ENCODE data around the gene FSD1. TPM values are rescaled to one million over a fixed set of nuclear protein-coding genes. Genes with fewer than 3 reads are reported as not detected.
A peak's percentile ranks its signal among the peaks of the same experiment; 100 is the strongest.

The FSD1 gene
- total and polyA plus RNA-seq, 9 of the 15 experiments (the other 6 are each of a cell fraction or from before 2014, with no cell fraction given), result 0.11 to 1.9 (median 0.94) TPM; not detected in 1

DNA sequence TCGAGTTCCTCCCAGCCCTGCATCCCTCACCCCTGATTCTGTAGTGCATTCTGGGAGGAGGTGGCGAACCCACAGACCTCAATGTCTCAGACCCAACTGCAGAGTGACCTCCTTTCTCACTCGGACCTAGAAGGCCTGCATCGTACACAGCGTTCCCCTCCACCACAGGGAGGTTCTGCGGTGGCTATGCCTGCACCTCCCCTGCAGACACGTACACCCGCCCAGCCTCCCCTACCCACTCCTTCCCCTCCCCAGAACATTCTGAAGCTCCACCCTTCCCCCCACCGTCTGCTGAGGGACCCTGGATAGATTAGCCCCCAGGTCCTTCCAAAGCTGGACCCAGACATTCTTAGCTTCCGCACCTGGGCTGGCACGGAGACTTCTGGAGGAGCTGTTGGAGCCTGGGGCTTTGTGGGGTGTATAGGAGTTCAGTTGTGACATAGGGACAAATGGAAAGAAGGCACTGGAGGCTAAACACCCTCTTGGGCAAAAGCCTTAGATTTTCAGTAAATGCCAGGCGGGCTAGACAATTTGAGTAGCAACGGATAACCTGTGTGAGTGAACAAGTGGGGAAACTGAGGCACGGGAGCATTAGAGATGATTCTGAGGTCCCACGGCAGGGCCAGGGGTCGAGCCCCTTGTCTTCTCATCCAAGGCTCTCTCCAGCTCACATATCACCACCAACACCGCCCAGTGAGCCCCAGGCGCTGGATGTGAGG is 420 bp upstream of the FSD1 start:
- BruUV-seq (replicated peaks), result no TSS peak
- Histone ChIP-seq H4K20me1 (replicated peaks; ENCODE audit: control insufficient read depth, insufficient read depth, low read length) (no peaks in the 10 kb centered on the region), H3K4me2 (ENCODE audit: insufficient read depth, low read length) (peak overlapping the region; percentile 63), H3K27ac (ENCODE audit: extremely low read depth, low read depth, low read length) (no peak overlapping the region), H3K27me3 (ENCODE audit: control insufficient read depth in 2 of 2, insufficient read depth in 2 of 2, low read length in 2 of 2) (peaks cover 0 to 5% of the 10 kb centered on the region in 2 experiments; a peak in 1 of 5 replicates), H3K9me1 (ENCODE audit: control insufficient read depth, insufficient read depth, low read length) (no peaks in the 10 kb centered on the region), H3K79me2 (ENCODE audit: control insufficient read depth, insufficient read depth, low read length) (no peaks in the 10 kb centered on the region), H3K4me1 (replicated peaks in 1 of 2; ENCODE audit: control insufficient read depth in 2 of 2, insufficient read depth in 2 of 2, low read length in 2 of 2) (peaks cover 7 to 22% of the 10 kb centered on the region in 2 experiments; a peak in 4 of 5 replicates), H2AFZ (ENCODE audit: low read depth, low read length) (peak overlapping the region; percentile 71; the same call in 1 of the 2 replicates), H3K9me3 (replicated peaks; ENCODE audit: control insufficient read depth, insufficient read depth, low read depth, low read length) (no peaks in the 10 kb centered on the region), H3K9ac (ENCODE audit: insufficient read depth in 1 of 2, low read depth in 2 of 2, low read length in 2 of 2) (peak overlapping the region in 1 of 2 experiments; percentile 24; a peak in 1 of 4 replicates), H3K4me3 (peak overlapping the region; percentile 16; the same call in 1 of the 2 replicates), H3K36me3 (ENCODE audit: control insufficient read depth, insufficient read depth, low read length) (no peaks in the 10 kb centered on the region)
- 27% methylated on average over 12 of the region's 18 CpGs for WGBS (ENCODE audit: insufficient coverage, low coverage, missing lambda C conversion rate)
- DNase-seq (ENCODE audit: extremely low read depth in 1 of 4, low spot score in 3 of 4), result no peak
- CTCF ChIA-PET (ENCODE audit: low intra/inter-chr PET ratio), result no interaction called here
- intact Hi-C loops (cut with micrococcal nuclease), result no loop called here
- peak; percentile 77 for FAIRE-seq
- POLR2A ChIA-PET, result interaction anchor here (0.5 to 1.1 kb wide), 3 partner anchors 9 to 121 kb away, joined by 3 read pairs; no protein-coding TSS in a partner anchor
- TF ChIP-seq BCOR (IDR thresholded peaks at IDR 0.05), result peak; percentile 78
- no peak for TF ChIP-seq SIRT6 (IDR thresholded peaks at IDR 0.05; ENCODE audit: low read depth, low read length)
- ATAC-seq, result no peak
- in situ Hi-C loops (cut with MboI), result no loop called here

DNA sequence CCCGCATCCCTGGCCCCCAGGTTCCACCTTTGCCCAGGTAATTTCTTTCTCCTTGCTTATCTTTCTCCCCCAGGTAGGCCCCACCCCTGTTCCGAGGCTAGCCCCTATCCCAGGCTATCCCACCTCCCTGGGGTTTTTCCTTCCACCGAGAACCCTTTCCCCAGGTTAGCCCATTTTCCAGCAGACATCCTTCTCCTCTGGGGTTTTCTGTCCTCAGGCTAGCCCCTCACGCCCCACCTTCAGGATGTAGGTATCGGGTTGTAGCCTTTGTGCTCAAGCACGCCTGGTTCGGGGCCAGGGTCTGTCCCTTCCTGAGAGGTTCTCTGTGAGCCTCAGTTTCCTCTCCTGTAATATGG is 837 bp downstream of the FSD1 start:
- FAIRE-seq, result no peak
- Histone ChIP-seq H3K9ac (ENCODE audit: insufficient read depth in 1 of 2, low read depth in 2 of 2, low read length in 2 of 2) (no peak overlapping the region), H3K9me3 (replicated peaks; ENCODE audit: control insufficient read depth, insufficient read depth, low read depth, low read length) (no peaks in the 10 kb centered on the region), H4K20me1 (replicated peaks; ENCODE audit: control insufficient read depth, insufficient read depth, low read length) (no peaks in the 10 kb centered on the region), H3K27ac (ENCODE audit: extremely low read depth, low read depth, low read length) (no peak overlapping the region), H3K27me3 (ENCODE audit: control insufficient read depth in 2 of 2, insufficient read depth in 2 of 2, low read length in 2 of 2) (peaks cover 0 to 5% of the 10 kb centered on the region in 2 experiments; a peak in 1 of 5 replicates), H3K9me1 (ENCODE audit: control insufficient read depth, insufficient read depth, low read length) (no peaks in the 10 kb centered on the region), H3K79me2 (ENCODE audit: control insufficient read depth, insufficient read depth, low read length) (no peaks in the 10 kb centered on the region), H2AFZ (ENCODE audit: low read depth, low read length) (no peak overlapping the region), H3K4me3 (no peak overlapping the region), H3K4me1 (replicated peaks in 1 of 2; ENCODE audit: control insufficient read depth in 2 of 2, insufficient read depth in 2 of 2, low read length in 2 of 2) (peaks cover 9 to 26% of the 10 kb centered on the region in 2 experiments), H3K4me2 (ENCODE audit: insufficient read depth, low read length) (no peak overlapping the region), H3K36me3 (ENCODE audit: control insufficient read depth, insufficient read depth, low read length) (no peaks in the 10 kb centered on the region)
- no TSS peak for BruUV-seq (replicated peaks)
- intact Hi-C loops (cut with micrococcal nuclease) (no loop called here), in situ Hi-C loops (cut with MboI) (no loop called here)
- 24% methylated on average over 7 of the region's 7 CpGs for WGBS (ENCODE audit: insufficient coverage, low coverage, missing lambda C conversion rate)
- ATAC-seq, result no peak
- peak in 2 of 4 experiments; percentile 29 to 34 for DNase-seq (ENCODE audit: extremely low read depth in 1 of 4, low spot score in 3 of 4)
- ChIA-PET CTCF (ENCODE audit: low intra/inter-chr PET ratio) (no interaction called here), POLR2A (no interaction called here)
- TF ChIP-seq SFPQ (IDR thresholded peaks at IDR 0.05; ENCODE audit: low read depth, low read length) (no peak), EP300 (IDR thresholded peaks at IDR 0.05; ENCODE audit: low read length) (no peak), TRIM24 (IDR thresholded peaks at IDR 0.05) (peak in 1 of 2 experiments; percentile 83; a peak in 2 of 4 replicates), KDM1A (IDR thresholded peaks at IDR 0.05) (peak in 1 of 2 experiments; percentile 47; a peak in 1 of 4 replicates), DMBX1 (CRISPR knock-in tag; IDR thresholded peaks at IDR 0.05; ENCODE audit: borderline replicate concordance) (no peak), ZNF347 (CRISPR knock-in tag; IDR thresholded peaks at IDR 0.05; ENCODE audit: low read depth) (no peak), HNRNPLL (IDR thresholded peaks at IDR 0.05; ENCODE audit: low read depth, low read length, poor library complexity, severe bottlenecking) (no peak), ZNF445 (CRISPR knock-in tag; IDR thresholded peaks at IDR 0.05; ENCODE audit: low read depth) (no peak), ZKSCAN3 (CRISPR knock-in tag; IDR thresholded peaks at IDR 0.05) (peak; percentile 97)
- TF ChIP-seq, protein P1, sequence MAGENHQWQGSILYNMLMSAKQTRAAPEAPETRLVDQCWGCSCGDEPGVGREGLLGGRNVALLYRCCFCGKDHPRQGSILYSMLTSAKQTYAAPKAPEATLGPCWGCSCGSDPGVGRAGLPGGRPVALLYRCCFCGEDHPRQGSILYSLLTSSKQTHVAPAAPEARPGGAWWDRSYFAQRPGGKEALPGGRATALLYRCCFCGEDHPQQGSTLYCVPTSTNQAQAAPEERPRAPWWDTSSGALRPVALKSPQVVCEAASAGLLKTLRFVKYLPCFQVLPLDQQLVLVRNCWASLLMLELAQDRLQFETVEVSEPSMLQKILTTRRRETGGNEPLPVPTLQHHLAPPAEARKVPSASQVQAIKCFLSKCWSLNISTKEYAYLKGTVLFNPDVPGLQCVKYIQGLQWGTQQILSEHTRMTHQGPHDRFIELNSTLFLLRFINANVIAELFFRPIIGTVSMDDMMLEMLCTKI (IDR thresholded peaks at IDR 0.05; ENCODE audit: partially characterized antibody), result no peak
